Thyroid gland (tissue), 4 donors: Measurements from ENCODE around the gene IGFL3. TPM values are rescaled to one million over a fixed set of nuclear protein-coding genes. Genes with fewer than 3 reads are reported as not detected.
"Not testable (repeated sequence)": the region's sequence is repeated elsewhere in the genome, so short reads cannot be mapped to it uniquely, and the experiment has no call there.

ENCODE experiments used
- DNase-seq, 2 donors: peaks; one replicate each; pipeline ENCODE4 v3.0.0-alpha.2; 2019
- H3K27ac ChIP-seq, 3 donors: fragments of 200-600 bp; sonication (generic); 1 replicate in 2 of 3; 2 replicates in 1 of 3; pipeline ENCODE4 v1.5.1; 2016 to 2019; ENCODE audit warnings: mild to moderate bottlenecking in 1 of 3, moderate library complexity in 1 of 3
- H3K27me3 ChIP-seq: fragments of 200-600 bp; sonication (generic); one replicate; pipeline ENCODE4 v1.5.1; 2019
- H3K36me3 ChIP-seq, 2 donors: fragments of 200-600 bp; sonication (generic); one replicate each; pipeline ENCODE4 v1.5.1; 2016 to 2019
- H3K4me1 ChIP-seq, 2 donors: fragments of 200-600 bp; sonication (generic); one replicate each; pipeline ENCODE4 v1.5.1; 2017 to 2019
- H3K4me3 ChIP-seq, 3 donors: fragments of 200-600 bp; sonication (generic); replicated peaks in 1 of 3; 1 replicate in 2 of 3; 2 replicates in 1 of 3; pipeline ENCODE4 v1.5.1; 2016; ENCODE audit warnings: mild to moderate bottlenecking in 1 of 3
- H3K9me3 ChIP-seq: fragments of 200-600 bp; sonication (generic); one replicate; pipeline ENCODE4 v1.5.1; 2017
- CTCF ChIP-seq, 6 experiments: fragments of 200-600 bp in 3 of 6; fragments of 450-650 bp in 3 of 6; sonication (generic) in 3 of 6; IDR thresholded peaks; one replicate each; pipeline ENCODE4 v1.5.1; 2016 to 2019; ENCODE audit warnings: antibody characterized with exemption in 6 of 6, mild to moderate bottlenecking in 2 of 6, inconsistent platforms in 1 of 6, moderate library complexity in 1 of 6
- POLR2A ChIP-seq, 2 donors: fragments of 450-650 bp; IDR thresholded peaks; one replicate each; pipeline ENCODE4 v1.6.1; 2017; ENCODE audit warnings: antibody characterized with exemption in 2 of 2, mild to moderate bottlenecking in 2 of 2, moderate library complexity in 1 of 2
- WGBS, 2 donors: methylation state at CpG; one replicate each; pipeline ENCODE4 v1.1.5; 2017; 5-methylcytosine and 5-hydroxymethylcytosine counted together
- intact Hi-C: fragments of 100-400 bp; cut with DNase I; formaldehyde crosslinking; loops from one replicate; pipeline ENCODE4 v1.15.1; 2023
- total RNA-seq, 4 donors: library from RNA; depleted of rRNA; stranded (reverse); fragments of >200 nt; gene quantifications; one replicate each; pipeline ENCODE4 v1.2.3, GENCODE V29; 2016

Gene IGFL3
- total RNA-seq: not detected

GRCh38 chr19:46124638-46125115 is at the start of gene IGFL3:
TSS of gene IGFL3 (minus strand) at chr19:46124688. CDS start at chr19:46124649, 39 bp downstream.
- intact Hi-C loops: no loop called here
- no peaks in the 10 kb centered on the region for H3K4me1 ChIP-seq
- no peaks in the 10 kb centered on the region for H3K36me3 ChIP-seq
- no peak within 1 kb of the TSS for H3K27ac ChIP-seq
- no peak for DNase-seq
- no peaks in the 10 kb centered on the region for H3K27me3 ChIP-seq
- TF ChIP-seq CTCF (IDR thresholded peaks at IDR 0.05): no peak
- no peak for TF ChIP-seq POLR2A (IDR thresholded peaks at IDR 0.05)
- H3K9me3 ChIP-seq: no peaks in the 10 kb centered on the region
- WGBS, 2 donors: 82 to 89% methylated on average over 5 of the region's 5 CpGs
- H3K4me3 ChIP-seq: no peak within 1 kb of the TSS

- Histone ChIP-seq H3K9me3 (no peaks in the 10 kb centered on the region), H3K36me3 (no peaks in the 10 kb centered on the region), H3K4me1 (no peaks in the 10 kb centered on the region), H3K27me3 (no peaks in the 10 kb centered on the region), H3K4me3 (no peak overlapping the region), H3K27ac (no peak overlapping the region)
- TF ChIP-seq CTCF (IDR thresholded peaks at IDR 0.05): no peak
- no peak for TF ChIP-seq POLR2A (IDR thresholded peaks at IDR 0.05)
- 31 to 45% methylated on average over 8 of the region's 8 CpGs for WGBS, 2 donors
- intact Hi-C loops: no loop called here
- peak in 1 of 2 donors; percentile 8 for DNase-seq
Observed at GRCh38 chr19:46173886-46174480, 49.5 kb upstream of the IGFL3 start.

- Histone ChIP-seq H3K27ac (no peak overlapping the region), H3K4me1 (no peaks in the 10 kb centered on the region), H3K36me3 (no peaks in the 10 kb centered on the region), H3K27me3 (no peaks in the 10 kb centered on the region), H3K4me3 (no peak overlapping the region), H3K9me3 (no peaks in the 10 kb centered on the region)
- TF ChIP-seq POLR2A (IDR thresholded peaks at IDR 0.05) (no peak), CTCF (IDR thresholded peaks at IDR 0.05) (no peak)
- DNase-seq: no peak
- WGBS, 2 donors: 77 to 85% methylated on average over 3 of the region's 3 CpGs
- intact Hi-C loops: no loop called here
Observed at GRCh38 chr19:46162731-46163130, 38.2 kb upstream of the IGFL3 start.

- DNase-seq, H3K4me1 ChIP-seq, H3K27ac ChIP-seq, H3K4me3 ChIP-seq, H3K9me3 ChIP-seq, intact Hi-C loops, H3K27me3 ChIP-seq, H3K36me3 ChIP-seq: not testable (repeated sequence)
- 63 to 70% methylated on average over 2 of the region's 2 CpGs for WGBS, 2 donors
Observed at GRCh38 chr19:46161642-46162257, 37.3 kb upstream of the IGFL3 start.

- Histone ChIP-seq H3K4me3 (no peak overlapping the region), H3K27ac (no peak overlapping the region), H3K27me3 (no peaks in the 10 kb centered on the region), H3K4me1 (no peaks in the 10 kb centered on the region), H3K9me3 (no peaks in the 10 kb centered on the region), H3K36me3 (no peaks in the 10 kb centered on the region)
- intact Hi-C loops: no loop called here
- WGBS, 2 donors: 95 to 97% methylated on average over 6 to 7 of the region's 7 CpGs
- no peak for DNase-seq
- TF ChIP-seq CTCF (IDR thresholded peaks at IDR 0.05) (no peak), POLR2A (IDR thresholded peaks at IDR 0.05) (no peak)
Observed at GRCh38 chr19:46160233-46160775, 35.8 kb upstream of the IGFL3 start.
